ENCODE measurements around the gene VSNL1.

VSNL1 gene

GRCh38 chr2:17590342-17590911 lies 49.9 kb downstream of the VSNL1 start:
- TF ChIP-seq CTCF (IDR thresholded peaks at IDR 0.05; ENCODE audit: poor library complexity, severe bottlenecking), result no peak
- Histone ChIP-seq H3K4me3 (ENCODE audit: severe bottlenecking) (no peak overlapping the region), H3K4me1 (ENCODE audit: insufficient read depth, poor library complexity, severe bottlenecking) (peaks cover 71% of the 10 kb centered on the region), H3K27me3 (ENCODE audit: insufficient read depth, poor library complexity, severe bottlenecking) (no peaks in the 10 kb centered on the region), H3K36me3 (ENCODE audit: low read depth) (no peaks in the 10 kb centered on the region), H3K9me3 (ENCODE audit: severe bottlenecking) (no peaks in the 10 kb centered on the region), H3K27ac (ENCODE audit: poor library complexity, severe bottlenecking) (peak overlapping the region; percentile 76)
- DNase-seq (ENCODE audit: low spot score) (no peak), ATAC-seq (ENCODE audit: low read depth) (peak; percentile 52)

DNA sequence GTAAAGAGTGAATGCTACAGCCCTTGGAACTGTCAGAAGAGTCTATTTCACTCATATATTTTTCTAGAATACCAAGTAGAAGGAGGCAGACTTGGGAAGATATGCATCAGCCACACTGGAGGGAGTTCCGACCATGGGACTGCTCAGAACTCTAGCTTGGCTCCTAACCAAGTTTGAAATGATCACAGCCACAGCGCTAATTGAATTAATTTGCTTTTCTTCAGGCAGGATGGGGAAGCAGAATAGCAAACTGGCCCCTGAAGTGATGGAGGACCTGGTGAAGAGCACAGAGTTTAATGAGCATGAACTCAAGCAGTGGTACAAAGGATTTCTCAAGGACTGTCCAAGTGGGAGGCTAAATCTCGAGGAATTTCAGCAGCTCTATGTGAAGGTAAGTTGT lies 51.4 kb downstream of the VSNL1 start:
- TF ChIP-seq CTCF (IDR thresholded peaks at IDR 0.05; ENCODE audit: poor library complexity, severe bottlenecking), result no peak
- Histone ChIP-seq H3K36me3 (ENCODE audit: low read depth) (no peaks in the 10 kb centered on the region), H3K4me1 (ENCODE audit: insufficient read depth, poor library complexity, severe bottlenecking) (peaks cover 71% of the 10 kb centered on the region), H3K27me3 (ENCODE audit: insufficient read depth, poor library complexity, severe bottlenecking) (no peaks in the 10 kb centered on the region), H3K27ac (ENCODE audit: poor library complexity, severe bottlenecking) (peak overlapping the region; percentile 76), H3K9me3 (ENCODE audit: severe bottlenecking) (no peaks in the 10 kb centered on the region), H3K4me3 (ENCODE audit: severe bottlenecking) (no peak overlapping the region)
- DNase-seq (ENCODE audit: low spot score), result no peak
- no peak for ATAC-seq (ENCODE audit: low read depth)

DNA sequence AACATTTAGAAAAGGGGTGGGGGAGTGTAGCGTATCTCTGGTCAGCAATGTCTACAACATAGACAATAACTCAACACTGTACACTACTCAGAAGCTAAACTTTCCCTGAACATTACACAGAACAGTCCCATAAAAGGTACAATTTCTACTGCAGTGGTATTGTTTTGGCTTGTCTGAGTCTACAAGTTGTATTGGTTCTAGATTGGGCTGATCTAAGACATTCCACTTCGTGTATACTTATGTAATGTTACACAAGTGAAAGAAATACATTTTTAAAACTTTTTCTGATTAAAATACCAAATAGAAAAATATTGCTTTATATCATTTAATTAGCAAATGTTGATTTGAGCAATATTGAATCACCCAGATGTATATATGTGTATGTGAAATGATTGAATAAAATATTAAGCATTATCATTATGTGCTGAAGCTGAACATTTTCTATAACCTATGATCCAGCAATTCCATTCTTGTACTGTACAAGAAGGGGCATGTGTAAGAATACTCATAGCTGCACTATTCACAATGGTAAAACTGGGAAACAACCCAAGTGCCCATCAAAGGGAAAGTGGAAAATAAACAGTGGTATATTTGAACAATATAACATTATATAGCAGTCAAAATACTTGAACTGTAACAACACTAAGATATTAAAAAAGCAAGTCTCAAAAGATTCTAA lies 52.4 kb downstream of the VSNL1 start:
- TF ChIP-seq CTCF (IDR thresholded peaks at IDR 0.05; ENCODE audit: poor library complexity, severe bottlenecking), result no peak
- Histone ChIP-seq H3K9me3 (ENCODE audit: severe bottlenecking) (no peaks in the 10 kb centered on the region), H3K27ac (ENCODE audit: poor library complexity, severe bottlenecking) (peak overlapping the region; percentile 76), H3K4me3 (ENCODE audit: severe bottlenecking) (no peak overlapping the region), H3K4me1 (ENCODE audit: insufficient read depth, poor library complexity, severe bottlenecking) (peaks cover 67% of the 10 kb centered on the region), H3K27me3 (ENCODE audit: insufficient read depth, poor library complexity, severe bottlenecking) (no peaks in the 10 kb centered on the region), H3K36me3 (ENCODE audit: low read depth) (no peaks in the 10 kb centered on the region)
- ATAC-seq (ENCODE audit: low read depth) (peak; percentile 62), DNase-seq (ENCODE audit: low spot score) (no peak)

DNA sequence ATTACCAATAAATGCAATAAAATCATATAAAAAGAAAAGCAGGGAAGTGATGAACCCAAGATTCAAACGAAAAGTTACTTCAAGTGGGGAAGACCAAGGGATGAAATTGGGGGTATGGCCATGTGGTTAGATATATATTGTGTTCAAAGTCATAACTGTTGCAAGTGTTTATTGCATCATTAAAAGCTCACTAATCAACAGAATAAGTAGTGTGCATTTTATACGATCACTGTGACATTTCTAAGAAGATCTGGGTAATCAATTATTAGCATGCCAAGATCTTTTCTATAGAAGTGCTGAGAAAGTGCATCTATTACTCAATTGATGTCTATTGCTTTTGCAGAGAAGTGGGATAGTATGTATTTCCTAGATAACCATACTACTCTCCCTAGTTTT lies 52.9 kb downstream of the VSNL1 start:
- peak overlapping the region; percentile 76 for H3K27ac ChIP-seq (ENCODE audit: poor library complexity, severe bottlenecking)
- DNase-seq (ENCODE audit: low spot score), result no peak

More for the DNA sequence above, 52.9 kb downstream of the VSNL1 start:
- no peak for ATAC-seq (ENCODE audit: low read depth)
- peaks cover 61% of the 10 kb centered on the region for H3K4me1 ChIP-seq (ENCODE audit: insufficient read depth, poor library complexity, severe bottlenecking)
- H3K4me3 ChIP-seq (ENCODE audit: severe bottlenecking), result no peak overlapping the region
- no peaks in the 10 kb centered on the region for H3K36me3 ChIP-seq (ENCODE audit: low read depth)
- no peak for TF ChIP-seq CTCF (IDR thresholded peaks at IDR 0.05; ENCODE audit: poor library complexity, severe bottlenecking)
- H3K9me3 ChIP-seq (ENCODE audit: severe bottlenecking), result no peaks in the 10 kb centered on the region
- no peaks in the 10 kb centered on the region for H3K27me3 ChIP-seq (ENCODE audit: insufficient read depth, poor library complexity, severe bottlenecking)

Measured in RWPE2 (cell line).